H1 (cell line): ENCODE results near the gene CACNB4.

Experiments
- ASH2L ChIP-seq: fragments of 200-600, 300-600 bp; sonication (generic); IDR thresholded peaks from one replicate; pipeline ENCODE4 v1.7.1; 2017; ENCODE audit warnings: low read length
- CTCF ChIP-seq, 3 experiments: IDR thresholded peaks; 1 replicate in 2 of 3; 2 replicates in 1 of 3; pipeline versions ENCODE4 v1.5.1 to v1.6.1; 2011; ENCODE audit warnings: low read length in 3 of 3, mild to moderate bottlenecking in 3 of 3, inconsistent platforms in 2 of 3, low read depth in 1 of 3, moderate library complexity in 1 of 3; ENCODE audit not compliant: insufficient read depth in 1 of 3; ENCODE audit errors: control extremely low read depth in 1 of 3
- POLR2A ChIP-seq, 2 experiments: IDR thresholded peaks; 1 replicate in 1 of 2; 2 replicates in 1 of 2; pipeline ENCODE4 v1.6.1; 2011; ENCODE audit warnings: low read depth in 2 of 2, low read length in 2 of 2, mild to moderate bottlenecking in 2 of 2; ENCODE audit errors: control extremely low read depth in 1 of 2
- RXRA ChIP-seq: IDR thresholded peaks from 2 replicates; pipeline ENCODE4 v1.6.1; 2011; ENCODE audit warnings: low read depth, mild to moderate bottlenecking, low read length, moderate library complexity; ENCODE audit not compliant: insufficient read depth
- TAF1 ChIP-seq: IDR thresholded peaks from 2 replicates; pipeline ENCODE4 v1.6.1; 2011; ENCODE audit warnings: mild to moderate bottlenecking, low read depth, low read length
- TEAD4 ChIP-seq: IDR thresholded peaks from 2 replicates; pipeline ENCODE4 v1.6.1; 2012; ENCODE audit warnings: low read depth, low read length, inconsistent platforms, mixed read lengths
- ZNF274 ChIP-seq: IDR thresholded peaks from 2 replicates; pipeline ENCODE4 v1.7.0; 2012; ENCODE audit warnings: low read length, borderline replicate concordance; ENCODE audit errors: extremely low read depth
- TF ChIP-seq, protein P1 (sequence below): IDR thresholded peaks from 2 replicates; pipeline ENCODE4 v1.6.1; 2012; ENCODE audit warnings: inconsistent platforms
- TF ChIP-seq, protein P2 (sequence below): IDR thresholded peaks from 2 replicates; pipeline ENCODE4 v1.6.1; 2012; ENCODE audit warnings: low read length, inconsistent platforms

DNA sequence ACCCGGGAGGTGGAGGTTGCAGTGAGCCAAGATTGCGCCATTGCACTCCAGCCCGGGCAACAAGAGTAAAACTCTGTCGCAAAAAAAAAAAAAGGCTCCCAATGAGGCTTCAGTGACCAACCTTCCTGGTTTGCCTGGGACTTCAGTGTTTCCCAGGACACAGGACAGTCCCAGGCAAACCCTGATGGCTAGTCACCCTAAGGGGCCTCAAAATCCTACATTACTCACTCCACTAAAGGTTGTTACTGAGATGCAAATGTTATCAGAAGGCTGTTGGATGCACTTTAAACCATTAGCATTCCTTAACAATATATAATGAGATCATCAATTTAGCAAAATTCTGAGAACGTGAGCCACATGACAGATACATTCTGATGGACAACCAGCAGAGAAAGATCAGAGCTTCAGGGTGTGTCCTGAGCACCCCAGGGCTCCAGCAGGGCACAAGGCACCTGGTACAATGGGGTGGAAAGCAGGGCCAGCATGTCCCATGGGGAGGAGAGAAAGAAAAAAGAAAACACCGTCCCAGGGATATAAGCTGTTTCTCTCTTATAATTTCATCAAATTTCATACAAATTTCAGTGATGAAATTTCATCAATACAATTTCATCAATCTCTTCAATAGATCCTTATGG lies 152.5 kb downstream of the CACNB4 start:
- TF ChIP-seq ASH2L (no peak), CTCF (IDR thresholded peaks at IDR 0.05; ENCODE audit: control extremely low read depth in 1 of 3, insufficient read depth in 1 of 3, low read depth in 1 of 3, low read length in 3 of 3) (no peak), POLR2A (IDR thresholded peaks at IDR 0.05; ENCODE audit: control extremely low read depth in 1 of 2, low read depth in 2 of 2, low read length in 2 of 2) (no peak), RXRA (no peak), TAF1 (no peak), TEAD4 (no peak), ZNF274 (no peak)
- TF ChIP-seq, protein P1, sequence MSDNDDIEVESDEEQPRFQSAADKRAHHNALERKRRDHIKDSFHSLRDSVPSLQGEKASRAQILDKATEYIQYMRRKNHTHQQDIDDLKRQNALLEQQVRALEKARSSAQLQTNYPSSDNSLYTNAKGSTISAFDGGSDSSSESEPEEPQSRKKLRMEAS, result no peak
- TF ChIP-seq, protein P2, sequence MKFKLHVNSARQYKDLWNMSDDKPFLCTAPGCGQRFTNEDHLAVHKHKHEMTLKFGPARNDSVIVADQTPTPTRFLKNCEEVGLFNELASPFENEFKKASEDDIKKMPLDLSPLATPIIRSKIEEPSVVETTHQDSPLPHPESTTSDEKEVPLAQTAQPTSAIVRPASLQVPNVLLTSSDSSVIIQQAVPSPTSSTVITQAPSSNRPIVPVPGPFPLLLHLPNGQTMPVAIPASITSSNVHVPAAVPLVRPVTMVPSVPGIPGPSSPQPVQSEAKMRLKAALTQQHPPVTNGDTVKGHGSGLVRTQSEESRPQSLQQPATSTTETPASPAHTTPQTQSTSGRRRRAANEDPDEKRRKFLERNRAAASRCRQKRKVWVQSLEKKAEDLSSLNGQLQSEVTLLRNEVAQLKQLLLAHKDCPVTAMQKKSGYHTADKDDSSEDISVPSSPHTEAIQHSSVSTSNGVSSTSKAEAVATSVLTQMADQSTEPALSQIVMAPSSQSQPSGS, result no peak
